HG03045 (cell line): ENCODE results near the gene PHYHD1.
A peak's percentile ranks its signal among the peaks of the same experiment; 100 is the strongest.

Experiments
- ATAC-seq: cut with Tn5 transposase; IDR thresholded peaks from one replicate; pipeline ENCODE4 v1.9.1; 2021; ENCODE audit warnings: mild to moderate bottlenecking, moderate library complexity; ENCODE audit not compliant: unreplicated experiment

PHYHD1 gene

GRCh38 chr9:128920381-128921058 lies at the start of gene PHYHD1:
TSS of gene PHYHD1 (plus strand) at chr9:128920982. CDS start at chr9:128922324, 1,342 bp downstream.
- ATAC-seq: no peak

GRCh38 chr9:128877852-128878251 lies 42.9 kb upstream of the PHYHD1 start:
- no peak for ATAC-seq

- ATAC-seq: peak; percentile 89
Measured at GRCh38 chr9:128881884-128882676, 38.7 kb upstream of the PHYHD1 start, which contains the start of the genes KYAT1 and LRRC8A. TSS of gene KYAT1 (minus strand) at chr9:128881950. CDS start at chr9:128845405, 36,545 bp downstream. TSS of gene LRRC8A (plus strand) at chr9:128882133. CDS start at chr9:128907165, 25,032 bp downstream.

- no peak for ATAC-seq
Measured at GRCh38 chr9:128882677-128883603, 37.8 kb upstream of the PHYHD1 start.

- ATAC-seq: no peak
Measured at GRCh38 chr9:128884164-128884563, 36.6 kb upstream of the PHYHD1 start.

GRCh38 chr9:128885376-128885775 lies 35.4 kb upstream of the PHYHD1 start:
- ATAC-seq: no peak

- no peak for ATAC-seq
Measured at GRCh38 chr9:128885798-128886197, 35.0 kb upstream of the PHYHD1 start.

- no peak for ATAC-seq
Measured at GRCh38 chr9:128886211-128886891, 34.4 kb upstream of the PHYHD1 start.

- ATAC-seq: no peak
Measured at GRCh38 chr9:128887049-128887448, 33.7 kb upstream of the PHYHD1 start.

- no peak for ATAC-seq
Measured at GRCh38 chr9:128887914-128888350, 32.9 kb upstream of the PHYHD1 start.

GRCh38 chr9:128891321-128892220 lies 29.2 kb upstream of the PHYHD1 start:
- no peak for ATAC-seq

GRCh38 chr9:128892221-128892921 lies 28.4 kb upstream of the PHYHD1 start:
- ATAC-seq: no peak

- ATAC-seq: no peak
Measured at GRCh38 chr9:128893354-128893753, 27.4 kb upstream of the PHYHD1 start.

- ATAC-seq: no peak
Measured at GRCh38 chr9:128894764-128895163, 26.0 kb upstream of the PHYHD1 start.

- no peak for ATAC-seq
Measured at GRCh38 chr9:128895556-128895955, 25.2 kb upstream of the PHYHD1 start.

GRCh38 chr9:128898382-128898781 lies 22.4 kb upstream of the PHYHD1 start:
- ATAC-seq: no peak

- ATAC-seq: no peak
Measured at GRCh38 chr9:128898845-128899565, 21.8 kb upstream of the PHYHD1 start.
